Body of pancreas (tissue), 4 donors: ENCODE data around the gene PITPNC1. TPM values are rescaled to one million over a fixed set of nuclear protein-coding genes. Genes with fewer than 3 reads are reported as not detected.

ENCODE experiments used
- ATAC-seq: fragments of 150-250 bp; one replicate; pipeline ENCODE4 v1.9.1; 2016
- DNase-seq, 4 donors: peaks; one replicate each; pipeline ENCODE4 v3.0.0-alpha.2; 2019
- H3K27ac ChIP-seq, 4 donors: fragments of 200-600 bp; sonication (generic); 1 replicate in 3 of 4; 2 replicates in 1 of 4; pipeline versions ENCODE4 v1.5.1 to v1.6.1; 2016 to 2019; ENCODE audit warnings: mild to moderate bottlenecking in 1 of 4, mixed read lengths in 1 of 4, moderate library complexity in 1 of 4
- H3K27me3 ChIP-seq, 2 donors: fragments of 200-600 bp; sonication (generic); one replicate each; pipeline ENCODE4 v1.6.0; 2016; ENCODE audit warnings: mild to moderate bottlenecking in 1 of 2
- H3K36me3 ChIP-seq, 2 donors: fragments of 200-600 bp; sonication (generic); replicated peaks in 1 of 2; 2 replicates each; pipeline ENCODE4 v1.5.1; 2016; ENCODE audit warnings: low read depth in 2 of 2; ENCODE audit not compliant: insufficient read depth in 1 of 2
- H3K4me1 ChIP-seq: fragments of 200-600 bp; sonication (generic); one replicate; pipeline ENCODE4 v1.6.0; 2016
- H3K4me3 ChIP-seq, 2 donors: fragments of 200-600 bp; sonication (generic); 1 replicate in 1 of 2; 2 replicates in 1 of 2; pipeline ENCODE4 v1.5.1; 2016 to 2019
- H3K9me3 ChIP-seq, 3 donors: fragments of 200-600 bp; sonication (generic); 1 replicate in 2 of 3; 2 replicates in 1 of 3; pipeline ENCODE4 v1.5.1; 2016
- POLR2A ChIP-seq, 3 donors: fragments of 450-650 bp; IDR thresholded peaks; one replicate each; pipeline ENCODE4 v1.6.1; 2016; ENCODE audit warnings: antibody characterized with exemption in 3 of 3, mild to moderate bottlenecking in 2 of 3
- WGBS, 2 donors: methylation state at CpG; one replicate each; pipeline ENCODE4 v1.1.5; 2017; 5-methylcytosine and 5-hydroxymethylcytosine counted together
- intact Hi-C: fragments of 100-400 bp; cut with DNase I; formaldehyde crosslinking; loops from one replicate; pipeline ENCODE4 v1.15.1; 2023
- total RNA-seq, 2 donors: library from RNA; depleted of rRNA; stranded (reverse); fragments of >200 nt; gene quantifications; one replicate each; pipeline ENCODE4 v1.1.0, GENCODE V29; 2016
- TF ChIP-seq, protein P1 (sequence below), 7 experiments: fragments of 450-650 bp in 4 of 7; fragments of 200-600 bp in 3 of 7; sonication (generic) in 3 of 7; IDR thresholded peaks; one replicate each; pipeline ENCODE4 v1.5.1; 2016 to 2019; ENCODE audit warnings: antibody characterized with exemption in 7 of 7

The PITPNC1 gene
- total RNA-seq, 2 donors from 2014 or later = 11.9 to 17.5 TPM

DNA sequence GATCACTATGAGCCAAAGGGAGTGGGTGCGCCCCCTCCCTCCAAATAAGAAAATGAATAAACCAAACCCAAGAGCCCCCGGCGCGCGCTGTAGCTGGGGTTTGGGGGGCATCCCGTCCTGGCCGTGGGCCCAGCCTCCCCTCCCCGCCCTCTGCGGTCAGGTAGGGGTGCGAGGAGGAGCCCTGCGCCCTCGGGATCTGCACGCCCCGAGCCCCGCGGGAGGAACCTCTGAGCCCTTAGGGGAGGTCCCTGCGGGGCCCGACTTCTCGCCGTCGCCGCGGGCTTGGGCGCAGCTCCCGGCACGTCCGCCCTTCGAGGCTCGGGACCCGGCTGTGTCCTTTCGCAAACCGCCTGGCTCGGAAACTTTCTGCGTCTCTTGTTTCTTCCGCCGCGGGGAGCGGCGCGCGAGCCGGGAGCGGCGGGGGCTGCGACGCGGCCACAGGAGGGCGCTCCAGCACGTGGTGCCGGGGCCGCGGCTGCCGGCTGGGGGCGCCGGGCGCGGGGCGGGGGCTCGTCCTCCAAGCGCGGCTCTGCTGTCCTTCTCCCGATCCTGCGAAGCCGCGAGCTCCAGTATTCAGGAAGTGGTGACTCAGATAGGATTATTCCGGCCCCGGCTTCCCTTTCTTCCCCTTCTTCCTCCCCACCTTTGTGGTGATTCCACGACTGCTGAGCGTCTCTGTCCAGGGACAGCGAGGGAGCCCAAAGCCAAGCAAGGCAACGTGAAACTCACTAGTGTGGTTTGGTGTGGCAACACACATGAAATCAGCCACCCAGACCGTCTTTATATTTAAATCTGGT, 1.6 kb downstream of the PITPNC1 start:
- DNase-seq = peak; percentile 81 to 84 (median 83)
- intact Hi-C loops = loop anchor here (10.0 kb wide), 1 partner anchor 316 kb away; no protein-coding TSS in a partner anchor
- no peaks in the 10 kb centered on the region for H3K36me3 ChIP-seq
- TF ChIP-seq, protein P1, sequence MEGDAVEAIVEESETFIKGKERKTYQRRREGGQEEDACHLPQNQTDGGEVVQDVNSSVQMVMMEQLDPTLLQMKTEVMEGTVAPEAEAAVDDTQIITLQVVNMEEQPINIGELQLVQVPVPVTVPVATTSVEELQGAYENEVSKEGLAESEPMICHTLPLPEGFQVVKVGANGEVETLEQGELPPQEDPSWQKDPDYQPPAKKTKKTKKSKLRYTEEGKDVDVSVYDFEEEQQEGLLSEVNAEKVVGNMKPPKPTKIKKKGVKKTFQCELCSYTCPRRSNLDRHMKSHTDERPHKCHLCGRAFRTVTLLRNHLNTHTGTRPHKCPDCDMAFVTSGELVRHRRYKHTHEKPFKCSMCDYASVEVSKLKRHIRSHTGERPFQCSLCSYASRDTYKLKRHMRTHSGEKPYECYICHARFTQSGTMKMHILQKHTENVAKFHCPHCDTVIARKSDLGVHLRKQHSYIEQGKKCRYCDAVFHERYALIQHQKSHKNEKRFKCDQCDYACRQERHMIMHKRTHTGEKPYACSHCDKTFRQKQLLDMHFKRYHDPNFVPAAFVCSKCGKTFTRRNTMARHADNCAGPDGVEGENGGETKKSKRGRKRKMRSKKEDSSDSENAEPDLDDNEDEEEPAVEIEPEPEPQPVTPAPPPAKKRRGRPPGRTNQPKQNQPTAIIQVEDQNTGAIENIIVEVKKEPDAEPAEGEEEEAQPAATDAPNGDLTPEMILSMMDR (IDR thresholded peaks at IDR 0.05) = peak; percentile 22 to 98 (median 89)
- TF ChIP-seq POLR2A (IDR thresholded peaks at IDR 0.05) = peak; percentile 77 to 87 (median 87)
- no peaks in the 10 kb centered on the region for H3K9me3 ChIP-seq
- H3K27me3 ChIP-seq = no peaks in the 10 kb centered on the region
- peak; percentile 55 for ATAC-seq
- peak overlapping the region; percentile 61 to 72 for H3K4me3 ChIP-seq
- WGBS, 2 donors = 0 to 1% methylated on average over 15 to 71 of the region's 72 CpGs
- H3K27ac ChIP-seq = peak overlapping the region; percentile 93 to 98 (median 96)
- H3K4me1 ChIP-seq = peaks cover 35% of the 10 kb centered on the region

DNA sequence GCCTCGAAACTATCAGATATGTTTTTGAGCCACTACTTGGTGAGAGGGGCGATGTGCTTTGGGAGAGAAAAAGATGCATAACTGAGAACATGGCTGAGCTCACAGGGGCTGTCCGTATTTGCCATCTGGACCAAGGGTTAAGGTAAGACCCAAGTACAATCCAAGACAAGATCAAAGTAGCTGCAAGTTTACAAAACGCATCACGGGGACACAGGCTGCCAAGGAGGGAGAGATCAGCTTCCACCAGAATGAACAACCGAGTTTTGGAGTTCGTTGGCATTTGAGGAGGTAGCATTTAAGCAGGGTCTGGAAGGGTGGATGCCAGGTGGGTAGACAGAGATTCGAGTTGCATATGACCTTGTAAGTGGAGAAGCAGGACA, 2.2 kb downstream of the PITPNC1 start:
- H3K27me3 ChIP-seq = no peaks in the 10 kb centered on the region
- WGBS, 2 donors = 49 to 51% methylated on average over 8 of the region's 8 CpGs
- TF ChIP-seq, protein P1 (IDR thresholded peaks at IDR 0.05) = no peak
- TF ChIP-seq POLR2A (IDR thresholded peaks at IDR 0.05) = no peak
- intact Hi-C loops = loop anchor here (10.0 kb wide), 1 partner anchor 316 kb away; no protein-coding TSS in a partner anchor
- DNase-seq (no peak), ATAC-seq (no peak)
- H3K4me3 ChIP-seq = no peak overlapping the region
- H3K9me3 ChIP-seq = no peaks in the 10 kb centered on the region
- peaks cover 35% of the 10 kb centered on the region for H3K4me1 ChIP-seq
- no peaks in the 10 kb centered on the region for H3K36me3 ChIP-seq
- peak overlapping the region; percentile 93 to 98 (median 96) for H3K27ac ChIP-seq

DNA sequence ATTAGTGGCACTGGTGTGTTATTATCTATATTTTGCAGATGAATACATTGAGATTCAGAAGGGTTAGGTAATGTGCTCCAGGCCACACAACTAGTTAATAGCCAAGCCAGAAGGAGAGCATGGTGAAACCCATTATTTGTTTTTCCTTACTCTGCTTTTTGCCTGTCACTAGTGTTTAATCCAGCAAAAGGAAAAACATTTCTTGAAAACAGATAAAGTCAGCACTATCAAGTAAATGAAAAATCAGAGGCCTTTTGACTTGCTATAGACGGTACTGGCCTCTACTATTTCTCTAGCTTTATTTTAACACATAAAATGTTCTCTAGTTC, 4.8 kb downstream of the PITPNC1 start:
- Histone ChIP-seq H3K27ac (peak overlapping the region in 3 of 4 donors; percentile 31 to 63 (median 45)), H3K27me3 (no peaks in the 10 kb centered on the region), H3K9me3 (no peaks in the 10 kb centered on the region), H3K4me1 (peaks cover 22% of the 10 kb centered on the region), H3K36me3 (no peaks in the 10 kb centered on the region), H3K4me3 (no peak overlapping the region)
- ATAC-seq (no peak), DNase-seq (no peak)
- intact Hi-C loops = no loop called here
- TF ChIP-seq, protein P1 (IDR thresholded peaks at IDR 0.05) = no peak
- TF ChIP-seq POLR2A (IDR thresholded peaks at IDR 0.05) = no peak
- WGBS, 2 donors = 15 to 17% methylated on average over 1 of the region's 1 CpG

DNA sequence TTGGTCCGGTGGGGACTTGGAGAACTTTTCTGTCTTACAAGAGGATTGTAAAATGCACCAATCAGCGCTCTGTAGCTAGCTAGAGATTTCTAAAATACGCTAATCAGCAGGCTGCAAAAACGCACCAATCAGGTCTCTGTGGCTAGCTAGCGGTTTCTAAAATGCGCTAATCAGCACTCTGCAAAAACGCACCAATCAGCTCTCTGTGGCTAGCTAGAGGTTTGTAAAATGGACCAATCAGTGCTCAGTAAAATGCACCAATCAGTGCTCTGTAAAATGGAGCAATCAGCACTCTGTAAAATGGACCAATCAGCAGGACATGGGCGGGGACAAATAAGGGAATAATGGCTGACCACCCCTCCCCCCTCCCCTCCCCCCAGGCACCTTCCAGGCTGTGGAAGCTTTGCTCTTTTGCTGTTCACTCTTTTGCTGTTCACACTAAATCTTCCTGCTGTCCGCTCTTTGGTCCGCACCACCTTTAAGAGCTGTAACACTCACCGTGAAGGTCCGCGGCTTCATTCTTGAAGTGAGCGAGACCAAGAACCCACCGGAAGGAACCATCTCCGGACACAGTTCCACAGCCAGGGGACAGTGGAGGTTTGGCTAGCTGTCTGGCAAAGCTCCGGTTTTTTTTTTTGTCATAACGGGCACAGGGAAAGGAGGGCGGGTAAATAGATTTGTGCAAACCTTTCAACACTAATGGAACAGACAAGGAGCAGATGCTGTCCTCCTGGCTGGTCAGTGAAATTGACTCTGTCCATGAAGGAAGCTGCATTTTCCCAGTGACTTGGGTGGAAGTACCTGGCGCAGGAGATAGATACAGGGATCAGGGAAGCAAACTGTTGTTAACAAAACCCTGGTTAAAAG, 8.3 kb downstream of the PITPNC1 start:
- WGBS, 2 donors = 87 to 92% methylated on average over 20 of the region's 20 CpGs
- intact Hi-C loops = loop anchor here (5.0 kb wide), 1 partner anchor 82 kb away; no protein-coding TSS in a partner anchor
- no peak for DNase-seq

More for the DNA sequence above, 8.3 kb downstream of the PITPNC1 start:
- Histone ChIP-seq H3K27ac (no peak overlapping the region), H3K4me3 (no peak overlapping the region), H3K4me1 (peaks cover 23% of the 10 kb centered on the region), H3K36me3 (no peaks in the 10 kb centered on the region), H3K27me3 (no peaks in the 10 kb centered on the region), H3K9me3 (no peaks in the 10 kb centered on the region)
- ATAC-seq = no peak
- TF ChIP-seq, protein P1 (IDR thresholded peaks at IDR 0.05) = no peak
- no peak for TF ChIP-seq POLR2A (IDR thresholded peaks at IDR 0.05)
